ENCODE results near the gene ADAMTS9.
"Not testable (repeated sequence)": the region's sequence is repeated elsewhere in the genome, so short reads cannot be mapped to it uniquely, and the experiment has no call there.

Gene ADAMTS9

DNA sequence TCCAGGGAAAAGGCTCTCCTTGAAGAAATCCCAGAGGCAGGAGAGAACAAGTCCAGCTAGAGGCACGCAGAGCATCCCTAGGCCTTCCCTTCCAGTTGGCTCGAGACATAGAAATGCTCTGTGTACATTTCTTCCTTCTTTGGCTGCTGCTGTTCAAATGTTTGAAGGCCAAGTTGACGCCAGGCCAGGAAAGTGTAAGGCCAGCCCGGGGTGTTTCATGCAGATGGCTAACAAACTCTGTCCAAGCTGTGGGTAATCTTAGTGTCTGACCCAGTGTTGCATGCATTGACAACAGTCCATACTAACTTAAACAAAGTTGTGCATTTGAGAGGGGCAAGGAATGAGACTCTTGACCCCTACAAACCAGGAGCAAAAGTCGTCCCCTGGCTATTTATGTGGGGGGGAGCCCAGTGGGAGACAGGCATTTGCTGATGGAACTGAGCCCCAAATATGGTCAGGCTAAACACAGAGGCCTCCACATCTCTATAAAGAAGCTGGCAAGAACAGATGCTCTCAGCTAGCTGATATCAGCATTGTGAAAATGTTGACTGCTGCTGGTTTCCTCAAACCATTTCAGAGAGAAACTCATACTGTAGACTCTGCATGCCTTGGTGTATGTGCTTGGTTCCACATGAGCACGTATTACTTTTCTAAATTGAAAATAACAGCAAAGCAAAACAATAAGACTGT, 139.5 kb downstream of the ADAMTS9 start:
- DNase-seq (ENCODE audit: insufficient read length, low spot score) (no peak), FAIRE-seq (no peak)
- TF ChIP-seq TAF1 (IDR thresholded peaks at IDR 0.05; ENCODE audit: low read depth, low read length) (no peak), POU2F2 (IDR thresholded peaks at IDR 0.05; ENCODE audit: low read depth, low read length) (no peak), SPI1 (IDR thresholded peaks at IDR 0.05; ENCODE audit: low read depth, low read length) (no peak), POLR2A (IDR thresholded peaks at IDR 0.05; ENCODE audit: low read depth, low read length) (no peak), PAX5 (IDR thresholded peaks at IDR 0.05; ENCODE audit: insufficient read depth, low read length, severe bottlenecking) (no peak), POLR2AphosphoS5 (IDR thresholded peaks at IDR 0.05; ENCODE audit: low read depth, low read length) (no peak)

DNA sequence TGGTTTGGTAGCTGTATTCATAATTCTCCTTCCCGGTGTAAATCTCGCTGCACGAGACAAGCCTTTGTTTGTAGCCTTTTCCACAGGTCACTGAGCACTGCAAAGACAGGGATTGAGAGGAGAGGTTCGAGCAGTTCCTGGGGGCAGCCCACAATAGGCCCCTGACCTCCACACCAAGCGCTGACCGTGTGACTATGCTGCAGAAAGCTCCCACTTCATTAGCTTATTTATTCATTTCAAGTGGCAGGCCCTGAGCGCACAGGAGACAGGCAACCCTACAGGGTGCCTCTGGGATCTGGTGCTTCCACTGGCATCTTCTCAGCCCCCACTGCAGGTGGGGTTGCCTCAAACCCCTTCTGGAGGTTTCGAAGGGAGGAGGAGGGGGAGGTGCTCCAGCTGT, 140.9 kb downstream of the ADAMTS9 start:
- DNase-seq (ENCODE audit: insufficient read length, low spot score) (no peak), FAIRE-seq (no peak)
- no peak for TF ChIP-seq PAX5 (IDR thresholded peaks at IDR 0.05; ENCODE audit: insufficient read depth, low read length, severe bottlenecking)
- TF ChIP-seq POLR2A (IDR thresholded peaks at IDR 0.05; ENCODE audit: low read depth, low read length), result no peak
- no peak for TF ChIP-seq POU2F2 (IDR thresholded peaks at IDR 0.05; ENCODE audit: low read depth, low read length)
- TF ChIP-seq SPI1 (IDR thresholded peaks at IDR 0.05; ENCODE audit: low read depth, low read length), result no peak
- TF ChIP-seq POLR2AphosphoS5 (IDR thresholded peaks at IDR 0.05; ENCODE audit: low read depth, low read length), result no peak
- TF ChIP-seq TAF1 (IDR thresholded peaks at IDR 0.05; ENCODE audit: low read depth, low read length), result no peak

DNA sequence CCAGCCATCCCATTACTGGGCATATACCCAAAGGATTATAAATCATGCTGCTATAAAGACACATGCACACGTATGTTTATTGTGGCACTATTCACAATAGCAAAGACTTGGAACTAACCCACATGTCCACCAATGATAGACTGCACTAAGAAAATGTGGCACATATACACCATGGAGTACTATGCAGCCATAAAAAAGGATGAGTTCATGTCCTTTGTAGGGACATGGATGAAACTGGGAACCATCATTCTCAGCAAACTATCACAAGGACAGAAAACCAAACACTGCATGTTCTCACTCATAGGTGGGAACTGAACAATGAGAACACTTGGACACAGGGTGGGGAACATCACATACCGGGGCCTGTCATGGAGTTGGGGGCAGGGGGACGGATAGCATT, 142.6 kb downstream of the ADAMTS9 start:
- FAIRE-seq, result not testable (repeated sequence)

DNA sequence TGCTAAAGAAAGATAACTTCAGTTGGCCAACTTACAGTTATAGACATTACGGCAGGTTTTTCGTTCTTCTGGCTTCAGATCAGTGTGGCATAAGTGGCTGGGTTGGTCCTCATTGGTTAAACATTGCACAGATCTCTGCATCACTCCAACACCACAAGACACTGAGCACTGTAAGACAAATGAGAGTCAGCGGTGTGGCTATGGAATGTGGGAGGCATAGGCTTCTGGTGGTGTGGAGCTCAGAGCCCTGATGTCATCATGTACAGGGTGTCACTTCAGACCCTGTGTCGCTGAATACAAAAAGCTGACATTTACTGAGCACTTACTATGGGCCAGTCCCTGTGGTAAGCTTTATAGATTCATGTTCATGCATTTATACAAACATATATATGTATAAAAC, 146.0 kb downstream of the ADAMTS9 start:
- DNase-seq (ENCODE audit: insufficient read length, low spot score), result no peak
- no peak for TF ChIP-seq SPI1 (IDR thresholded peaks at IDR 0.05; ENCODE audit: low read depth, low read length)
- no peak for TF ChIP-seq POLR2AphosphoS5 (IDR thresholded peaks at IDR 0.05; ENCODE audit: low read depth, low read length)
- TF ChIP-seq POU2F2 (IDR thresholded peaks at IDR 0.05; ENCODE audit: low read depth, low read length), result no peak
- TF ChIP-seq TAF1 (IDR thresholded peaks at IDR 0.05; ENCODE audit: low read depth, low read length), result no peak
- no peak for TF ChIP-seq POLR2A (IDR thresholded peaks at IDR 0.05; ENCODE audit: low read depth, low read length)
- TF ChIP-seq PAX5 (IDR thresholded peaks at IDR 0.05; ENCODE audit: insufficient read depth, low read length, severe bottlenecking), result no peak
- no peak for FAIRE-seq

More for the DNA sequence above, 142.6 kb downstream of the ADAMTS9 start:
- DNase-seq (ENCODE audit: insufficient read length, low spot score), result not testable (repeated sequence)

DNA sequence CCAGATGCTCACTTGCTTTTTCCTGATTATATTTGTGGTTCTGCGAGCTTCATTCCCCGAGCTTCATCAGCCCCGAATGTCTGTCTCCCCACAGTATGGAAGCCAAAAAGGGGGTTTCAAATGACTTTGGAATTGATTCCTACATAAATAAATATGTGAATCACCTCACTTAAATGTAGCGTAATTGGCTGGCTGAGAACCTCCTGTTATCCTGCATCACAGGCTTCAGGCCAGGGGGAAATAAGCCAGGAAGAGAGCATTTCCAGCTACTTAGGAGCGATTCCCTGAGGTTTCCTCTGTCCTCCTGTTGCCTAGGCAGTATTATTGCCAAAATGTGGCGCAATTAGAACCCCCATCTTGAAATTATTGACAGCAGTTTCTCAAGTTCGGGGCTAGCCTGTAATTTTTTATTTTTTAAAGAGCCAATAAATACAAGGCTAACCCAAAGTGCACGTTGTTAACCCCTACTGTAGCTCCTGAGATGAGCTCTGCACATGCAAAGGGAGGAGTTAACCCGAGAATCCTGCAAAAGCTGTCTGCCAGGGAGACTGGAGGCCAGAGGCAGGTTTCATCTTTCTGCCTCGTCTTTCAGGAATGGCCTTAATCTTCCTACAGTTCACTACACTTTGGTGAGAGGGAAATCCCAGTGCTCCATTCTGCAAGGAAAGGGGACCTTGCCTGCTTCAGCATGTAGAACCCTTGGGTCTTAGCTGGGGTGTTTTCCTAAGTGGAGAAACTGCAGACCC, 148.2 kb downstream of the ADAMTS9 start:
- DNase-seq (ENCODE audit: insufficient read length, low spot score), result no peak
- FAIRE-seq, result no peak

DNA sequence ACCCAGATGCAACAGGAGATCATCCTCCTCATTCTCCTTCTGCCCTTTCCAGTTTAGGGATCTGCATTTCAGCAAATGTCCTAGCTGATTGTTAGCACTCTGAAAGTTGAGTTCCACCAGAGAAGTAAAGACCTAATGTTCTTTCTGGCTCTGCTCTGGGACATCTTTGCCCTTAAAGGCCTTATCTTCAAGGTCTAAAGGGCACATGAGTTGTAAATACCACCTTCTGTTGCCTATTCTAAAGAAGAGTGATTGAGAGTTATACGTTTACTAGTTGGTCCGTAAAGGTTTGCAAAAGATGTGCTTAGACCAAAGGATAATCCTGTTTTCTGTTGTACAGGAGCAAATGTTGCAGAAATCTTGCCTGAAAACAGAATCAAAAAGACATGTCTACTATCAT, 151.6 kb downstream of the ADAMTS9 start:
- no peak for FAIRE-seq
- TF ChIP-seq PAX5 (IDR thresholded peaks at IDR 0.05; ENCODE audit: insufficient read depth, low read length, severe bottlenecking), result no peak
- TF ChIP-seq SPI1 (IDR thresholded peaks at IDR 0.05; ENCODE audit: low read depth, low read length), result no peak
- no peak for TF ChIP-seq TAF1 (IDR thresholded peaks at IDR 0.05; ENCODE audit: low read depth, low read length)
- TF ChIP-seq POLR2A (IDR thresholded peaks at IDR 0.05; ENCODE audit: low read depth, low read length), result no peak
- TF ChIP-seq POU2F2 (IDR thresholded peaks at IDR 0.05; ENCODE audit: low read depth, low read length), result no peak
- TF ChIP-seq POLR2AphosphoS5 (IDR thresholded peaks at IDR 0.05; ENCODE audit: low read depth, low read length), result no peak
- no peak for DNase-seq (ENCODE audit: insufficient read length, low spot score)

More for the DNA sequence above, 148.2 kb downstream of the ADAMTS9 start:
- no peak for TF ChIP-seq POLR2AphosphoS5 (IDR thresholded peaks at IDR 0.05; ENCODE audit: low read depth, low read length)
- no peak for TF ChIP-seq POLR2A (IDR thresholded peaks at IDR 0.05; ENCODE audit: low read depth, low read length)
- no peak for TF ChIP-seq POU2F2 (IDR thresholded peaks at IDR 0.05; ENCODE audit: low read depth, low read length)
- TF ChIP-seq TAF1 (IDR thresholded peaks at IDR 0.05; ENCODE audit: low read depth, low read length), result no peak
- TF ChIP-seq SPI1 (IDR thresholded peaks at IDR 0.05; ENCODE audit: low read depth, low read length), result no peak
- no peak for TF ChIP-seq PAX5 (IDR thresholded peaks at IDR 0.05; ENCODE audit: insufficient read depth, low read length, severe bottlenecking)

DNA sequence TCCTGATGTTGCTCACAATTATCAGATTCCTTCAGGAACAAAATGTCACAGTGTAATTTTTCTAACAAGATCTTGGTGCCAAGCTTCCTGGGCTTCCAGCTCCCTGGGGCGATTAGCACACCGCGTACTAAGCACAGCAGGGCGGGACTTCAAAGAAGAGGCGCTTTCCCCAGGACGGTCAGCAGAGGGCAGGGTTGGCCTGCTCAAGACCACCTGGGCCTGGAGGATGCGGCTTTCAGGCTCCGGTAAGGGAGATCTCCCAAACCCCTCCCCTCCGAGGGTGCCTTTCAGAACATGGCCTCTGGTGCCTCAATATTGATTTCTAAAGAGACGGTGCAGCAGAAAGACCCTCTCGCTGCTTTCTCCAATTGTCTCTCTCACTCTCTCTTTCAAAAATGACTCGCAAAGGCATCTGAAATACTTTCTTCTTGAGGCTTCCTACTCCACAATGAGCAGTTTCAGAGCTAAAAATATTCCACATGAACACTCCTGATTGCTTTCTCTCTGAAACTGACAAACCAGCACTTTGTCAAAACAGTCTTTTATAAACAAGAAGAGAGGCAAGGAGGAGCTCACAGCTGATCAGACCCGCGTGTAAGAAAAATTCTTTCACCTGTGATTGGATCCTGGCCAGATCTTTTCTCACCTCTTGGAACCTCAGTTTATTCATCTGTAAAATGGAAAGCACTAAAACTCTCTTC, 154.0 kb downstream of the ADAMTS9 start:
- DNase-seq (ENCODE audit: insufficient read length, low spot score), result peak; percentile 42
- peak; percentile 33 for FAIRE-seq
- TF ChIP-seq POLR2AphosphoS5 (IDR thresholded peaks at IDR 0.05; ENCODE audit: low read depth, low read length), result no peak
- TF ChIP-seq PAX5 (IDR thresholded peaks at IDR 0.05; ENCODE audit: insufficient read depth, low read length, severe bottlenecking), result no peak
- TF ChIP-seq SPI1 (IDR thresholded peaks at IDR 0.05; ENCODE audit: low read depth, low read length), result no peak
- TF ChIP-seq TAF1 (IDR thresholded peaks at IDR 0.05; ENCODE audit: low read depth, low read length), result no peak
- no peak for TF ChIP-seq POU2F2 (IDR thresholded peaks at IDR 0.05; ENCODE audit: low read depth, low read length)
- TF ChIP-seq POLR2A (IDR thresholded peaks at IDR 0.05; ENCODE audit: low read depth, low read length), result no peak

DNA sequence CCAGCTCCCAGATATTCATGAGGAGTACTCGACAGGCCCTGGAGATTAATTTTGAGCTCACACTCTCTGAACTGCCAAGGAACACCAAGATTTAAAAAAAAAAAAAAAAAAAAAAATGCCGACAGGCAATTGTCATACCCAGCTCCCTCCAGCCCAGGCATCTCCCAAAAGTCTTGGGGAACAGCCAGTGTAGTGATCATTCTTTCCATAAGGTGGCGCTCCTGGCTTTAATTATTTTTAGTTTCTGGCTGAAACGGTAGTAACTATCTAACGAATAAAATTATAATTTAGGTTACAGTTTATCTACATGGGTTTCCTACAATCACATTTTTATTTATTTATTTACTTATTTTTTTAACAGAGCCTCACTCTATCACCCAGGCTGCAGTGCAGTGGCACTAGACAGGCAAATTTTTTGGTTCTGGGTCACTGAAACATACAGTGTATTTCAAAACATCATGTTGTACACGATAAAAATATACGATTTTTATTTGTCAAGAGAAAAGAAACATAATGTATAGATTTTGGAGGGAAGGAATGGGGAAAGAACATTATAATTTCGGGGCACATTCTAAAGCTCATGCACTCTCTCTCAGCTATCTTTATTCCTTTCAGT, 157.3 kb downstream of the ADAMTS9 start:
- FAIRE-seq (no peak), DNase-seq (ENCODE audit: insufficient read length, low spot score) (peak; percentile 9)
- TF ChIP-seq TAF1 (IDR thresholded peaks at IDR 0.05; ENCODE audit: low read depth, low read length), result no peak
- TF ChIP-seq POLR2AphosphoS5 (IDR thresholded peaks at IDR 0.05; ENCODE audit: low read depth, low read length), result no peak
- TF ChIP-seq POLR2A (IDR thresholded peaks at IDR 0.05; ENCODE audit: low read depth, low read length), result no peak
- TF ChIP-seq PAX5 (IDR thresholded peaks at IDR 0.05; ENCODE audit: insufficient read depth, low read length, severe bottlenecking), result no peak
- no peak for TF ChIP-seq SPI1 (IDR thresholded peaks at IDR 0.05; ENCODE audit: low read depth, low read length)
- no peak for TF ChIP-seq POU2F2 (IDR thresholded peaks at IDR 0.05; ENCODE audit: low read depth, low read length)

DNA sequence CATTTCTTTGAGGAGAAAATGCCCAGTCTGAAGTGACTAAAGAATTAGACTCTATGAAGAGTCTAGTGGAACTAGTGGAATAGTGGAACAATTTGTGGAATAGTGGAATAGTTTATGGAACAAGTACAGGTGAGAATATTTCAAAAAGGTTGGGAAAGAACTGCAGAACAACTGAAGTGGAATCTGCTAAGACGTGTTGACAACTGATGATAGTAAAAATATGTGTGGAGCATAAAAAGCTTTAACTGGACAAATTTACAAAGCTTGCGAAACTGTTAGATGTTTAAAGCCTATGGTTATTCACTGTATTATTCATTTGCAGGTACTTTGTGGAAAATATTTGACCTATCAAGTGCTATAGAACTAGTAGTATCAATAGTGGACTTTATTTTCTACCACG, 164.5 kb downstream of the ADAMTS9 start:
- DNase-seq (ENCODE audit: insufficient read length, low spot score) (no peak), FAIRE-seq (no peak)

More for the DNA sequence above, 164.5 kb downstream of the ADAMTS9 start:
- TF ChIP-seq POLR2A (IDR thresholded peaks at IDR 0.05; ENCODE audit: low read depth, low read length) (no peak), PAX5 (IDR thresholded peaks at IDR 0.05; ENCODE audit: insufficient read depth, low read length, severe bottlenecking) (no peak), POLR2AphosphoS5 (IDR thresholded peaks at IDR 0.05; ENCODE audit: low read depth, low read length) (no peak), TAF1 (IDR thresholded peaks at IDR 0.05; ENCODE audit: low read depth, low read length) (no peak), POU2F2 (IDR thresholded peaks at IDR 0.05; ENCODE audit: low read depth, low read length) (no peak), SPI1 (IDR thresholded peaks at IDR 0.05; ENCODE audit: low read depth, low read length) (no peak)
